ENCODE data around the gene LRRFIP2.

Gene LRRFIP2

DNA sequence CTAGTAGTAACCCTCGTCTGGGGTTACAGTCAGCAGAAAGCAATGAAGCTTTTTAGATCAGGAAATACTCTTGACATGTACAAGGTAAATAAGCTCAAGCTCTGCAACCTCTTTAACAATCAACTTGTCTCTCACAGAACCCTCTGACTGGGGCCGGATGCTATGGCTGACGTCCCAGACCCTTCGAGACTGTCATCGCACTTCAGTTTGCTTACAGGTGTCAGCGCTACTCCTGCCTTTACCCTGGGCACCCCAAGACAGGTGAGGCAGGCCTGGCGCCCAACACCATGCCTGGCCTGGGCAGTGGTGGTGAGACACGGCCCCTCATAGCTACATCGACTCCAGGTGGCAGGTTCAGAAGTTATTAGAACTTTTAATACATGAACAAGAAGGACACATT lies 30.6 kb downstream of the LRRFIP2 start:
- POLR2A ChIA-PET (ENCODE audit: low non-redundant PET): no interaction called here
- DNase-seq (ENCODE audit: low spot score): no peak
- CTCF ChIA-PET: no interaction called here
- TF ChIP-seq, protein P1, sequence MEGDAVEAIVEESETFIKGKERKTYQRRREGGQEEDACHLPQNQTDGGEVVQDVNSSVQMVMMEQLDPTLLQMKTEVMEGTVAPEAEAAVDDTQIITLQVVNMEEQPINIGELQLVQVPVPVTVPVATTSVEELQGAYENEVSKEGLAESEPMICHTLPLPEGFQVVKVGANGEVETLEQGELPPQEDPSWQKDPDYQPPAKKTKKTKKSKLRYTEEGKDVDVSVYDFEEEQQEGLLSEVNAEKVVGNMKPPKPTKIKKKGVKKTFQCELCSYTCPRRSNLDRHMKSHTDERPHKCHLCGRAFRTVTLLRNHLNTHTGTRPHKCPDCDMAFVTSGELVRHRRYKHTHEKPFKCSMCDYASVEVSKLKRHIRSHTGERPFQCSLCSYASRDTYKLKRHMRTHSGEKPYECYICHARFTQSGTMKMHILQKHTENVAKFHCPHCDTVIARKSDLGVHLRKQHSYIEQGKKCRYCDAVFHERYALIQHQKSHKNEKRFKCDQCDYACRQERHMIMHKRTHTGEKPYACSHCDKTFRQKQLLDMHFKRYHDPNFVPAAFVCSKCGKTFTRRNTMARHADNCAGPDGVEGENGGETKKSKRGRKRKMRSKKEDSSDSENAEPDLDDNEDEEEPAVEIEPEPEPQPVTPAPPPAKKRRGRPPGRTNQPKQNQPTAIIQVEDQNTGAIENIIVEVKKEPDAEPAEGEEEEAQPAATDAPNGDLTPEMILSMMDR (conservative IDR thresholded peaks at IDR 0.05; ENCODE audit: low read depth): no peak
- no peak overlapping the region for H3K27ac ChIP-seq

DNA sequence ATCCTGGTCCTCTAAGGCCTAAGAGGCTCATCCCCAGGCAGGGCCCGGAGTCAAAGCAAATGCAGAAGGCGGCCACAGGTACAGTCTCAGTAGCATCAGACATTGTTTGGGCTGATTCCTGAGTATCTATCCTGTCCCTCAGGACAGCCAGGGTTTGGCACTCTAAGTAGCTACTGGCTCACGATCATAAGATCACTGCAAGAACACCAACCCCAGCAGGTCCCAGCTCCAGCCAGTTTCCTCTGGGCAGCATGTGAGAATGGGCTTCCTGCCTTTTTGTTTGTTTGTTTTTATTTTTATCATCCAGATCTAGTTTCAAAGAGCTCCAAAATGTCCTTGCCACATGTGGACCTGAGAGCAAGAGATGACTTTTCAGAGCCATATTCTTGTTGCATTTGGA lies 32.7 kb downstream of the LRRFIP2 start:
- CTCF ChIA-PET: no interaction called here
- TF ChIP-seq, protein P1 (conservative IDR thresholded peaks at IDR 0.05; ENCODE audit: low read depth): no peak
- H3K27ac ChIP-seq: no peak overlapping the region
- DNase-seq (ENCODE audit: low spot score): no peak
- POLR2A ChIA-PET (ENCODE audit: low non-redundant PET): no interaction called here

DNA sequence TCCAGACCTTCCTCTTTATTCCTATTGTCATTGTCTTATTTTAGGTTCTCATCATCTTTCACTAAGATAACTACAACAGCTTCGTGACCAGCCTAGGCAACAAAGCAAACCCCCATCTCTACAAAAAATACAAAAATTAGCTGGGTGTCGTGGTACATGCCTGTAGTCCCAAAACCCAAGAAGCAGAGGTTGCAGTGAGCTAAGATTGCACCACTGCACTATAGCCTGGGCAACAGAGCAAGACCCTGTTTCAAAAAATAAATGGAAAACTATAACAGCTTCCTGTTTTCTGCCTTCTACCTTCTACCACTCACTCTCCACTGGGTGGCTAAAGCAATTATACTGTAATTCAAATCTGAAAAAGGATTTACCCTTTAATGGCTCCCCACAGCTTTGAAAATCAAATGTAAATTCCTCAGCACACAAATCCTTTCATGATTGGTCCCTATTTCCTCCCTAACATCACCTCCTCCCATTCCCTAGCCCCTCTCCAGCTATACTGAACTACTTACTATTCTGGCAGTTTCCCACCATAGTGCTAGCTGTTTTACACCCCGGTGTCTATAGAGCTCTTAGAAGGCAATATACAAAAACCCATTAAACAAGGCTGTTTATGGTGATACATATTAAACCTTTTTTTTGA lies 33.4 kb downstream of the LRRFIP2 start:
- CTCF ChIA-PET: no interaction called here

DNA sequence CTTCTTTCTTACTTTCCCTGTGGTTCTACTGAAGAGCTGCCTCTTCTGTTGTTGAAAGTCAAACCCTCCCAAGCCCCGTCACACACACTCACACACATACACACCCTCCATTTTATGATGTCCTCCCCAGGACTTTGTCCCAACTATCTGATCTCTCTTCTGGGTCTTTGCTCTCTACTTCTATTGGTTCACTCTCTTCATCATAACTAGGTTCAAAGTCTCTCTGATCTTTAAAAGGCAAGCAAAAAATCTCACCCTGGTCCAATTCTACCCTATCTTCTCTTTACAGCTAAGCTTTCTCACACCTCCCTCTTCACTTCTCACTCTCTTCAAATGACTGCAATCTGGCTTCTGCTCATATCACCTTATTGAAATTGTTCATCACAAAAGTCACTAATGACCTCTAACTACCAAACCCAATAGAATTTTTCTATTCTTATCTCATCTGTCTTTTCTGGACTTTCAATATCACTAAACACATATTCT lies 34.8 kb downstream of the LRRFIP2 start:
- CTCF ChIA-PET: no interaction called here
- TF ChIP-seq, protein P1 (conservative IDR thresholded peaks at IDR 0.05; ENCODE audit: low read depth): no peak
- no peak overlapping the region for H3K27ac ChIP-seq
- POLR2A ChIA-PET (ENCODE audit: low non-redundant PET): no interaction called here
- no peak for DNase-seq (ENCODE audit: low spot score)

More for the DNA sequence above, 33.4 kb downstream of the LRRFIP2 start:
- POLR2A ChIA-PET (ENCODE audit: low non-redundant PET): no interaction called here
- no peak for DNase-seq (ENCODE audit: low spot score)
- no peak overlapping the region for H3K27ac ChIP-seq
- TF ChIP-seq, protein P1 (conservative IDR thresholded peaks at IDR 0.05; ENCODE audit: low read depth): no peak

DNA sequence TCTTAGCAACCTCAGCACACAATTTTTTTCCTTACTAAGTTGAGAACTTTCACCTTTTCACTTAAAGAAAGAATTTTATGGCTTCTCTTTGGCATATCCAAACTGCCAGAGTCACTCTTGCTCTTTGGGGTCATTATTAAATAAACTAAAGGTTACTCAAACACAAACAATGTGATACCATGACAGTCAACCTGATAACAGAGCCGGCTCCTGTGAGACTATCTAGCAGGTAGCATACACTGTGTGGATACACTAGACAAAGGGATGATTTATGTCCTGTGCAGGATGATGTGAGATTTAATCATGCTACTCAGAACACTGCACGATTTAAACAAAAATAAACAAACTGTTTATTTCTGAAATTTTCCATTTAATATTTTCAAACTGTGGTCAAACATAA lies 35.6 kb downstream of the LRRFIP2 start:
- H3K27ac ChIP-seq: no peak overlapping the region
- POLR2A ChIA-PET (ENCODE audit: low non-redundant PET): no interaction called here
- CTCF ChIA-PET: no interaction called here
- DNase-seq (ENCODE audit: low spot score): no peak
- TF ChIP-seq, protein P1 (conservative IDR thresholded peaks at IDR 0.05; ENCODE audit: low read depth): no peak

DNA sequence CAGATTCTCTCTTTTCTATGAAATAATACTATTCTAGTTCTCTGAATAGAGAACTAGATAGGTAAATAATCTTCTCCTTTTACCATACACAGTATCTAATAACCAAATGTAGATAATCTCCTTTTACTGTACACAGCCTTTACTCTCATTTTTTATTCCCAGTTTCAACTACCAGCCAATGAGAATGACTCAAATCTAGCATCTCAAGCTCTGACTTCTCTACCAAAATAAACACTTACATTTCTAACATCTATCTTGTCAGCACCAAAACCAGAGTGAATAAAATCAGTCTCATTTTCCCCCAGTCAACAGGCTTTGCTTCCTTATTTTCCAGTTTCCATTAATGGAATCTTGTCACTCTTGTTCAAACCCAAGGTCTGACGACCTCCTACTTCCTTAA lies 36.9 kb downstream of the LRRFIP2 start:
- no peak overlapping the region for H3K27ac ChIP-seq
- CTCF ChIA-PET: no interaction called here
- DNase-seq (ENCODE audit: low spot score): no peak
- TF ChIP-seq, protein P1 (conservative IDR thresholded peaks at IDR 0.05; ENCODE audit: low read depth): no peak
- POLR2A ChIA-PET (ENCODE audit: low non-redundant PET): no interaction called here

All from RWPE1 (cell line).